Metanephros (tissue), 2 donors: ENCODE data around the gene CEP41. TPM values are rescaled to one million over a fixed set of nuclear protein-coding genes. Genes with fewer than 3 reads are reported as not detected.

Source experiments
- small RNA-seq: library from RNA; depleted of rRNA; stranded (forward); fragments of <200 nt; gene quantifications from one replicate; pipeline ENCODE3, GENCODE V24; 2014; ENCODE audit warnings: low replicate concordance
- total RNA-seq: library from RNA; depleted of rRNA; stranded (reverse); fragments of >200 nt; gene quantifications from one replicate; pipeline ENCODE4 v1.2.3, GENCODE V29; 2014

The CEP41 gene
- 14.7 TPM for total RNA-seq

GRCh38 chr7:130440527-130441365, at the start of gene CEP41:
CEP41 (minus strand) TSS chr7:130441016; CDS start chr7:130440966, 50 bp downstream.

GRCh38 chr7:130379921-130380860, 60.6 kb downstream of the CEP41 start, which contains the start of gene CPA1:
CPA1 (plus strand) TSS chr7:130380494; CDS start chr7:130380521, 27 bp downstream.

GRCh38 chr7:130344271-130344866, 96.4 kb downstream of the CEP41 start, which contains the start of gene CPA5:
CPA5 (plus strand) TSS chr7:130344816; CDS start chr7:130346486, 1,670 bp downstream.

Small RNA genes lying within 50 kb of the gene (small RNA-seq; reads per million reads assigned to genes)
- gene RF02148 (not detected), gene RF02149 (not detected), gene RF02150 (not detected)

Other genes with a start within 250 kb of the CEP41 start
- gene TMEM209, start 235.6 kb downstream of the CEP41 start, total RNA-seq: 19.1 TPM
- gene SSMEM1, start 233.2 kb downstream of the CEP41 start, total RNA-seq: not detected
- gene CPA2, start 174.2 kb downstream of the CEP41 start, total RNA-seq: 0.18 TPM
- gene CPA4, start 147.9 kb downstream of the CEP41 start, total RNA-seq: 0.41 TPM
- not detected for gene CPA5, start 96.2 kb downstream of the CEP41 start, total RNA-seq
- gene CPA1, start 60.5 kb downstream of the CEP41 start, total RNA-seq: 1.9 TPM
- 468 TPM for gene MEST, start 51.1 kb upstream of the CEP41 start, total RNA-seq
- gene COPG2, start 227.7 kb upstream of the CEP41 start, total RNA-seq: 40.9 TPM
- gene TSGA13, start 245.5 kb upstream of the CEP41 start, total RNA-seq: 0.12 TPM